Gastroesophageal sphincter (tissue), 3 donors: ENCODE measurements around the gene ARL2BP.
"Not testable (repeated sequence)": the region's sequence is repeated elsewhere in the genome, so short reads cannot be mapped to it uniquely, and the experiment has no call there.

ENCODE experiments used
- CTCF ChIP-seq, 4 experiments: fragments of 200-600 bp in 2 of 4; fragments of 450-650 bp in 2 of 4; sonication (generic) in 1 of 4; IDR thresholded peaks; one replicate each; pipeline ENCODE4 v1.5.1; 2017 to 2019; ENCODE audit warnings: antibody characterized with exemption in 4 of 4, mild to moderate bottlenecking in 2 of 4, moderate library complexity in 2 of 4
- POLR2A ChIP-seq, 2 donors: fragments of 450-650 bp; IDR thresholded peaks; one replicate each; pipeline ENCODE4 v1.6.1; 2017; ENCODE audit warnings: antibody characterized with exemption in 2 of 2, mild to moderate bottlenecking in 2 of 2, moderate library complexity in 1 of 2

- not testable (repeated sequence) for TF ChIP-seq CTCF, POLR2A (IDR thresholded peaks at IDR 0.05)
These were observed 44.7 kb upstream of the ARL2BP start for GRCh38 chr16:57200321-57200720.
